ENCODE results near the gene GPA33. TPM values are rescaled to one million over a fixed set of nuclear protein-coding genes. Genes with fewer than 3 reads are reported as not detected.
"Not testable (repeated sequence)": the region's sequence is repeated elsewhere in the genome, so short reads cannot be mapped to it uniquely, and the experiment has no call there.

The GPA33 gene
- total RNA-seq, 1 donor from 2014 or later = not detected

DNA sequence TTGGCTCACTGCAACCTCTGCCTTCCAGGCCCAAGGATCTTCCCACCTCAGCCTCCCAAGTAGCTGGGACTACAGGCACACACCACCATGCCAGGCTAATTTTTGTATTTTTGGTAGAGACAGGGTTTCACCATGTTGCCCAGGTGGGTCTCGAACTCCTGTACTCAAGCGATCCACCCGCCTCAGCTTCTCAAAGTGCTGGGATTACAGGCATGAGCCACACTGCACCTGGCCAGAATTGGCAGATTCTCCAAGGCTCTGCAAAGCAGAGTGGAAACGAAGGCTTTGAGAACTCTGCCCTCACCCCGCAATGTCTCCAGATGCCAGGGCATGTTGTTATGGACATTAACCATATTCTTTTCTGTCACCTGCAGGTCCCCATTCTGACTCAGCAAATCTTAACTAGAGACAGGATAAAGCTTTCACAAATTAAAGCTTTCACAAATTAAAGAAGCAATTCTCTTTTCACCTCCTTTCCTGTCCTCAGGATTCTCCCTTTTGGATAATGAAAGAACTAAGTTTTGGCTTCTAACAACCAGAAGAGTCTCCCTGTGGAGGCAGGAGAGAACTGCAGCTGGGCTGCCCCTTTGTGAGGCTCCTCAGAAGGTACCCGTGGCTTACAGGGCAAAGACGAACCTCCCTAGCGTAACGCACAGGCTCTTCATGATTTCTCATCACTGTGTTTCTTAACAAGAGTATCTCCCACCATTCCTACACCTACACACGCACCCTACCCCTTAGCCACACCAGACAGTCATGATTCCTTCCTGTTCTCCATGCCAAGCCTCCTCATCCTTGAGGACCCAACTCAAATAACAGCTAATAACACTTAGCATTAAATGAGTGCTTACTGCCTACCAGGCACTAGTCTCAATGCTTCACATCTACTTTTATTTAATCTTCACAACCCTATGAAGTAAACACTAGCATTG, 29.8 kb downstream of the GPA33 start:
- FAIRE-seq = no peak

GRCh38 chr1:167059809-167060107, 30.4 kb downstream of the GPA33 start:
- DNase-seq (ENCODE audit: low spot score in 2 of 2) = no peak
- FAIRE-seq = no peak

More for the DNA sequence above, 29.8 kb downstream of the GPA33 start:
- DNase-seq (ENCODE audit: low spot score in 2 of 2) = no peak

GRCh38 chr1:167059045-167059808, 30.9 kb downstream of the GPA33 start:
- DNase-seq (ENCODE audit: low spot score in 2 of 2) = peak; percentile 47 to 57
- no peak for FAIRE-seq

DNA sequence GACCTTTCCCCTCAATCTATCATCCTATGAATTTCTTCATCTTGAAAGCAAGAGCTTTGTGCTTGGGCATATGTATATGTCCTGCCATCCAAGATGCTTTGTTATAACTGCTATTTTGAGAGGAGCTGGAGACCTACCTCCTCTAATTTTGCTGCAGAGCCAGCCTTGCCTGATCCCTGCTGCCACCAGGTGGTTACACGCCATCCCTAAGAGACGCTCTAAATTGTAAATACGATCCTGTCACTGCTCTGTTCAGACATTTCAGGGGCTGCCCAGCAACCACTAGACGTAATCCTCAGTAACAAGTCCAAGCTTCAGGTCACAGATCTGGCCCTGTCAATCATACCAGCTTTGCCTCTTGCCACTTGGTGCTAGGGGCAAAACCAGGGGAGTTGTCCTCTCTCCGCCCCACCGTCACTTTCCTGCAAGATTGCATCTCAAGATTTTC, 32.9 kb downstream of the GPA33 start:
- FAIRE-seq (no peak), DNase-seq (ENCODE audit: low spot score in 2 of 2) (peak in 1 of 2 donors; percentile 45)

GRCh38 chr1:167056529-167057231, 33.5 kb downstream of the GPA33 start:
- no peak for DNase-seq (ENCODE audit: low spot score in 2 of 2)
- no peak for FAIRE-seq

- FAIRE-seq (no peak), DNase-seq (ENCODE audit: low spot score in 2 of 2) (no peak)
These were observed 35.1 kb downstream of the GPA33 start for GRCh38 chr1:167054946-167055630.

GRCh38 chr1:167054531-167054930, 35.6 kb downstream of the GPA33 start:
- no peak for DNase-seq (ENCODE audit: low spot score in 2 of 2)
- no peak for FAIRE-seq

GRCh38 chr1:167052389-167052788, 37.8 kb downstream of the GPA33 start:
- no peak for DNase-seq (ENCODE audit: low spot score in 2 of 2)
- FAIRE-seq = no peak

- no peak for DNase-seq (ENCODE audit: low spot score in 2 of 2)
- FAIRE-seq = no peak
These were observed 38.3 kb downstream of the GPA33 start for GRCh38 chr1:167051907-167052306.

GRCh38 chr1:167043752-167044488, 46.3 kb downstream of the GPA33 start:
- peak in 1 of 2 donors; percentile 49 for DNase-seq (ENCODE audit: low spot score in 2 of 2)
- no peak for FAIRE-seq

DNA sequence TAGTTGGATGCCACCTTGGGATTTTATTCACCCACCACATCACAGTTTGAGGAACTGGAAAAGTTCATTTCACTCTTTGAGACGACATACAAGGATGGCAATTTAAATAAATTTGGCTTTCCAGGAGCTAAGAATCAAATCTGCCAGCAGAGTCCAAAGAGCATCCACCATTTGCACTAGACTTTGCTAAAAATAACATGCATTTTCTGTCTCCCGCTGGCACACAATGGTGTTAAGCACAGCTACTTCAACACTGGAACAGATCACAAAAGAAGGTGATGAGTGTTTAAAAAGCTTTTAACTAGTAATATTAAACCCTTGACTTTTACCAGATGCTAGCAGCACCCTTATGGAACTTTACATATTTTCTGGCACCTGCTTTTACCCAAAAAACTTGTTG, 56.5 kb downstream of the GPA33 start:
- FAIRE-seq (no peak), DNase-seq (ENCODE audit: low spot score in 2 of 2) (no peak)

DNA sequence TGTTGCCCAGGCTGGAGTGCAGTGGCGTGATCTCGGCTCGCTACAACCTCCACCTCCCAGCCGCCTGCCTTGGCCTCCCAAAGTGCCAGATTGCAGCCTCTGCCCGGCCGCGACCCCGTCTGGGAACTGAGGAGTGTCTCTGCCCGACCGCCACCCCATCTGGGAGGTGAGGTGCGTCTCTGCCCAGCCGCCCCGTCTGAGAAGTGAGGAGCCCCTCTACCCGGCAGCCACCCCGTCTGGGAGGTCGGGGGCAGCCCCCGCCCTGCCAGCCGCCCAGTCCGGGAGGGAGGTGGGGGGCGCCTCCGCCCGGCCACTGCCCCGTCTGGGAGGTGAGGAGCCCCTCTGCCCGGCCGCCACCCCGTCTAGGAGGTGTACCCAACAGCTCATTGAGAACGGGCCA, 60.6 kb downstream of the GPA33 start:
- not testable (repeated sequence) for FAIRE-seq

GRCh38 chr1:167022384-167022783, 67.8 kb downstream of the GPA33 start:
- FAIRE-seq (no peak), DNase-seq (ENCODE audit: low spot score in 2 of 2) (no peak)

More for the DNA sequence above, 60.6 kb downstream of the GPA33 start:
- DNase-seq (ENCODE audit: low spot score in 2 of 2) = not testable (repeated sequence)

- FAIRE-seq (no peak), DNase-seq (ENCODE audit: low spot score in 2 of 2) (no peak)
These were observed 74.0 kb downstream of the GPA33 start for GRCh38 chr1:167016100-167016750.

- DNase-seq (ENCODE audit: low spot score in 2 of 2) (no peak), FAIRE-seq (no peak)
These were observed 76.9 kb downstream of the GPA33 start for GRCh38 chr1:167013108-167013929.

DNA sequence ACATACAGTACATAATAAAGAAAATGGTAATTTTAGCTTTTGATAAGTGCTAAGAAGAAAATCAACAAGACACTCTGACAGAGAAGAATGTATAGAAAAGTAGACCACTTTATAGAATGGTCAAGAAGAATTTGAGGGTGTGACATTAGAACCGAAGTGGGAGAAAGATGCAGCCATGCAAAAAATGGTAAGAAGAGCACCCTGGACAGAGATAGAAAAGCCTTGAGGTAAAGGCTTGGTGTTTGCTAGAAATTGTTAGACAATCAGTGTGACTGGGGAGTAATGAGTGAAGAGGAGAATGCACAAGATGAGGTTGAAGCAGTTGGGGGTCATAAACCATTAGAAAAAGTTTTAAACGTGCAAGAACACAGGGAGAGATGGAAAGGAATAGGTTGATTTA, 77.6 kb downstream of the GPA33 start:
- no peak for DNase-seq (ENCODE audit: low spot score in 2 of 2)
- FAIRE-seq = no peak

- DNase-seq (ENCODE audit: low spot score in 2 of 2) (no peak), FAIRE-seq (no peak)
These were observed 78.5 kb downstream of the GPA33 start for GRCh38 chr1:167011560-167012191.

GRCh38 chr1:167003711-167004110, 86.5 kb downstream of the GPA33 start:
- FAIRE-seq (no peak), DNase-seq (ENCODE audit: low spot score in 2 of 2) (no peak)

All from frontal cortex (tissue), 4 donors.